Measurements from ENCODE around the gene AP1G2. TPM values are rescaled to one million over a fixed set of nuclear protein-coding genes. Genes with fewer than 3 reads are reported as not detected.

Gene AP1G2
- polyA plus RNA-seq, 4 donors, result 71.7 to 89.8 (median 78.0) TPM

GRCh38 chr14:23571701-23572523, 4.3 kb upstream of the AP1G2 start:
- no peak for DNase-seq (ENCODE audit: low read depth in 4 of 4, low spot score in 3 of 4)

GRCh38 chr14:23570806-23571483, 3.4 kb upstream of the AP1G2 start:
- DNase-seq (ENCODE audit: low read depth in 4 of 4, low spot score in 3 of 4), result no peak

GRCh38 chr14:23569443-23570151, 2.0 kb upstream of the AP1G2 start:
- DNase-seq (ENCODE audit: low read depth in 4 of 4, low spot score in 3 of 4), result no peak

GRCh38 chr14:23568600-23569331, 1.2 kb upstream of the AP1G2 start:
- DNase-seq (ENCODE audit: low read depth in 4 of 4, low spot score in 3 of 4), result no peak

GRCh38 chr14:23568021-23568599, 519 bp upstream of the AP1G2 start:
- DNase-seq (ENCODE audit: low read depth in 4 of 4, low spot score in 3 of 4), result no peak

GRCh38 chr14:23566778-23567185, 809 bp downstream of the AP1G2 start:
- DNase-seq (ENCODE audit: low read depth in 4 of 4, low spot score in 3 of 4), result no peak

GRCh38 chr14:23566112-23566777, 1.3 kb downstream of the AP1G2 start:
- DNase-seq (ENCODE audit: low read depth in 4 of 4, low spot score in 3 of 4), result no peak

- DNase-seq (ENCODE audit: low read depth in 4 of 4, low spot score in 3 of 4), result no peak
Observed at GRCh38 chr14:23565626-23566025, 2.0 kb downstream of the AP1G2 start.

GRCh38 chr14:23564876-23565275, 2.7 kb downstream of the AP1G2 start:
- DNase-seq (ENCODE audit: low read depth in 4 of 4, low spot score in 3 of 4), result no peak

GRCh38 chr14:23564181-23564812, 3.3 kb downstream of the AP1G2 start:
- DNase-seq (ENCODE audit: low read depth in 4 of 4, low spot score in 3 of 4), result no peak

GRCh38 chr14:23563473-23564180, 4.0 kb downstream of the AP1G2 start:
- no peak for DNase-seq (ENCODE audit: low read depth in 4 of 4, low spot score in 3 of 4)

GRCh38 chr14:23562822-23563472, 4.6 kb downstream of the AP1G2 start:
- no peak for DNase-seq (ENCODE audit: low read depth in 4 of 4, low spot score in 3 of 4)

GRCh38 chr14:23561873-23562821, 5.4 kb downstream of the AP1G2 start:
- no peak for DNase-seq (ENCODE audit: low read depth in 4 of 4, low spot score in 3 of 4)

- DNase-seq (ENCODE audit: low read depth in 4 of 4, low spot score in 3 of 4), result no peak
Observed at GRCh38 chr14:23561259-23561658, 6.3 kb downstream of the AP1G2 start.

GRCh38 chr14:23559926-23560520, 7.6 kb downstream of the AP1G2 start:
- DNase-seq (ENCODE audit: low read depth in 4 of 4, low spot score in 3 of 4), result no peak

GRCh38 chr14:23559010-23559925, 8.3 kb downstream of the AP1G2 start:
- DNase-seq (ENCODE audit: low read depth in 4 of 4, low spot score in 3 of 4), result no peak
